ENCODE results near the gene ADGRG3.
A peak's percentile ranks its signal among the peaks of the same experiment; 100 is the strongest.

ADGRG3 gene

GRCh38 chr16:57644383-57645014, 23.6 kb upstream of the ADGRG3 start:
- no peak overlapping the region for H3K4me2 ChIP-seq (ENCODE audit: low read length, poor library complexity, severe bottlenecking)
- H2AK5ac ChIP-seq (ENCODE audit: low read length, severe bottlenecking) = no peak overlapping the region
- no peak overlapping the region for H2BK15ac ChIP-seq (ENCODE audit: low read depth, poor library complexity, severe bottlenecking)
- H3K14ac ChIP-seq (ENCODE audit: low read length in 2 of 2) = peak overlapping the region in 1 of 2 experiments; percentile 56
- H3K79me1 ChIP-seq (replicated peaks; ENCODE audit: low read length, poor library complexity, severe bottlenecking) = peaks cover 29% of the 10 kb centered on the region
- H3K4ac ChIP-seq (ENCODE audit: low read depth in 1 of 2, low read length in 2 of 2) = no peak overlapping the region
- H4K8ac ChIP-seq (ENCODE audit: low read length) = no peak overlapping the region
- no peak overlapping the region for H2BK5ac ChIP-seq (ENCODE audit: low read depth, low read length, poor library complexity, severe bottlenecking)
- DNase-seq = no peak
- H2AFZ ChIP-seq (ENCODE audit: low read depth, low read length) = no peak overlapping the region
- H2BK12ac ChIP-seq (ENCODE audit: low read length in 2 of 2) = no peak overlapping the region
- H3K27me3 ChIP-seq (ENCODE audit: control insufficient read depth in 1 of 2, insufficient read depth in 1 of 2, low read length in 2 of 2) = no peaks in the 10 kb centered on the region
- H3K9me3 ChIP-seq (ENCODE audit: control insufficient read depth, low read length) = no peaks in the 10 kb centered on the region
- H4K91ac ChIP-seq (ENCODE audit: low read length) = peak overlapping the region; percentile 32
- no peak overlapping the region for H3K9ac ChIP-seq (ENCODE audit: low read length)
- H3K4me3 ChIP-seq (ENCODE audit: insufficient read depth in 1 of 2, low read depth in 1 of 2, low read length in 2 of 2) = peak overlapping the region in 1 of 2 experiments; percentile 11
- H3K36me3 ChIP-seq (ENCODE audit: control insufficient read depth in 1 of 2, insufficient read depth in 2 of 2, low read depth in 1 of 2, low read length in 2 of 2) = peaks cover 4 to 69% of the 10 kb centered on the region in 2 experiments
- 97% methylated on average over 11 of the region's 11 CpGs for WGBS
- H3K27ac ChIP-seq (ENCODE audit: low read length, poor library complexity, severe bottlenecking) = no peak overlapping the region
- H3K18ac ChIP-seq (ENCODE audit: low read depth in 1 of 2, low read length in 2 of 2) = no peak overlapping the region
- H3K4me1 ChIP-seq (ENCODE audit: control insufficient read depth, insufficient read depth, low read depth, low read length) = peaks cover 48% of the 10 kb centered on the region
- no peak overlapping the region for H3K23ac ChIP-seq (ENCODE audit: low read length in 2 of 2)
- H2BK120ac ChIP-seq (ENCODE audit: low read depth, low read length) = no peak overlapping the region

GRCh38 chr16:57645169-57645568, 22.9 kb upstream of the ADGRG3 start:
- WGBS = 84% methylated on average over 10 of the region's 10 CpGs
- H3K18ac ChIP-seq (ENCODE audit: low read depth in 1 of 2, low read length in 2 of 2) = peak overlapping the region in 1 of 2 experiments; percentile 14

GRCh38 chr16:57645691-57646387, 22.3 kb upstream of the ADGRG3 start:
- Histone ChIP-seq H3K9me3 (ENCODE audit: control insufficient read depth, low read length) (no peaks in the 10 kb centered on the region), H3K14ac (ENCODE audit: low read length in 2 of 2) (no peak overlapping the region), H3K4me3 (ENCODE audit: insufficient read depth in 1 of 2, low read depth in 1 of 2, low read length in 2 of 2) (peak overlapping the region in 1 of 2 experiments; percentile 46), H3K79me1 (replicated peaks; ENCODE audit: low read length, poor library complexity, severe bottlenecking) (peaks cover 30% of the 10 kb centered on the region), H4K8ac (ENCODE audit: low read length) (peak overlapping the region; percentile 76), H3K18ac (ENCODE audit: low read depth in 1 of 2, low read length in 2 of 2) (peak overlapping the region in 1 of 2 experiments; percentile 41), H3K23ac (ENCODE audit: low read length in 2 of 2) (no peak overlapping the region), H2BK12ac (ENCODE audit: low read length in 2 of 2) (no peak overlapping the region), H2AK5ac (ENCODE audit: low read length, severe bottlenecking) (peak overlapping the region; percentile 14), H2AFZ (ENCODE audit: low read depth, low read length) (no peak overlapping the region), H3K36me3 (ENCODE audit: control insufficient read depth in 1 of 2, insufficient read depth in 2 of 2, low read depth in 1 of 2, low read length in 2 of 2) (peaks cover 4 to 64% of the 10 kb centered on the region in 2 experiments), H3K27me3 (ENCODE audit: control insufficient read depth in 1 of 2, insufficient read depth in 1 of 2, low read length in 2 of 2) (no peaks in the 10 kb centered on the region), H3K4me1 (ENCODE audit: control insufficient read depth, insufficient read depth, low read depth, low read length) (peaks cover 51% of the 10 kb centered on the region), H3K27ac (ENCODE audit: low read length, poor library complexity, severe bottlenecking) (no peak overlapping the region), H3K4me2 (ENCODE audit: low read length, poor library complexity, severe bottlenecking) (no peak overlapping the region), H3K4ac (ENCODE audit: low read depth in 1 of 2, low read length in 2 of 2) (no peak overlapping the region), H3K9ac (ENCODE audit: low read length) (peak overlapping the region; percentile 47), H4K91ac (ENCODE audit: low read length) (no peak overlapping the region), H2BK15ac (ENCODE audit: low read depth, poor library complexity, severe bottlenecking) (no peak overlapping the region), H2BK5ac (ENCODE audit: low read depth, low read length, poor library complexity, severe bottlenecking) (no peak overlapping the region), H2BK120ac (ENCODE audit: low read depth, low read length) (no peak overlapping the region)
- DNase-seq = peak; percentile 58
- 56% methylated on average over 18 of the region's 24 CpGs for WGBS

More at GRCh38 chr16:57645169-57645568, 22.9 kb upstream of the ADGRG3 start:
- H2AK5ac ChIP-seq (ENCODE audit: low read length, severe bottlenecking) = no peak overlapping the region
- H3K79me1 ChIP-seq (replicated peaks; ENCODE audit: low read length, poor library complexity, severe bottlenecking) = peaks cover 30% of the 10 kb centered on the region
- H3K4me3 ChIP-seq (ENCODE audit: insufficient read depth in 1 of 2, low read depth in 1 of 2, low read length in 2 of 2) = no peak overlapping the region
- H3K9me3 ChIP-seq (ENCODE audit: control insufficient read depth, low read length) = no peaks in the 10 kb centered on the region
- H2BK15ac ChIP-seq (ENCODE audit: low read depth, poor library complexity, severe bottlenecking) = no peak overlapping the region
- H4K8ac ChIP-seq (ENCODE audit: low read length) = no peak overlapping the region
- no peaks in the 10 kb centered on the region for H3K27me3 ChIP-seq (ENCODE audit: control insufficient read depth in 1 of 2, insufficient read depth in 1 of 2, low read length in 2 of 2)
- peak overlapping the region; percentile 47 for H3K9ac ChIP-seq (ENCODE audit: low read length)
- H3K4me2 ChIP-seq (ENCODE audit: low read length, poor library complexity, severe bottlenecking) = no peak overlapping the region
- no peak overlapping the region for H2AFZ ChIP-seq (ENCODE audit: low read depth, low read length)
- H3K27ac ChIP-seq (ENCODE audit: low read length, poor library complexity, severe bottlenecking) = no peak overlapping the region
- H3K4ac ChIP-seq (ENCODE audit: low read depth in 1 of 2, low read length in 2 of 2) = no peak overlapping the region
- no peak overlapping the region for H2BK120ac ChIP-seq (ENCODE audit: low read depth, low read length)
- peak overlapping the region; percentile 32 for H4K91ac ChIP-seq (ENCODE audit: low read length)
- H3K4me1 ChIP-seq (ENCODE audit: control insufficient read depth, insufficient read depth, low read depth, low read length) = peaks cover 51% of the 10 kb centered on the region
- H2BK12ac ChIP-seq (ENCODE audit: low read length in 2 of 2) = no peak overlapping the region
- DNase-seq = no peak
- H3K36me3 ChIP-seq (ENCODE audit: control insufficient read depth in 1 of 2, insufficient read depth in 2 of 2, low read depth in 1 of 2, low read length in 2 of 2) = peaks cover 4 to 67% of the 10 kb centered on the region in 2 experiments
- no peak overlapping the region for H3K14ac ChIP-seq (ENCODE audit: low read length in 2 of 2)
- H2BK5ac ChIP-seq (ENCODE audit: low read depth, low read length, poor library complexity, severe bottlenecking) = no peak overlapping the region
- no peak overlapping the region for H3K23ac ChIP-seq (ENCODE audit: low read length in 2 of 2)

DNA sequence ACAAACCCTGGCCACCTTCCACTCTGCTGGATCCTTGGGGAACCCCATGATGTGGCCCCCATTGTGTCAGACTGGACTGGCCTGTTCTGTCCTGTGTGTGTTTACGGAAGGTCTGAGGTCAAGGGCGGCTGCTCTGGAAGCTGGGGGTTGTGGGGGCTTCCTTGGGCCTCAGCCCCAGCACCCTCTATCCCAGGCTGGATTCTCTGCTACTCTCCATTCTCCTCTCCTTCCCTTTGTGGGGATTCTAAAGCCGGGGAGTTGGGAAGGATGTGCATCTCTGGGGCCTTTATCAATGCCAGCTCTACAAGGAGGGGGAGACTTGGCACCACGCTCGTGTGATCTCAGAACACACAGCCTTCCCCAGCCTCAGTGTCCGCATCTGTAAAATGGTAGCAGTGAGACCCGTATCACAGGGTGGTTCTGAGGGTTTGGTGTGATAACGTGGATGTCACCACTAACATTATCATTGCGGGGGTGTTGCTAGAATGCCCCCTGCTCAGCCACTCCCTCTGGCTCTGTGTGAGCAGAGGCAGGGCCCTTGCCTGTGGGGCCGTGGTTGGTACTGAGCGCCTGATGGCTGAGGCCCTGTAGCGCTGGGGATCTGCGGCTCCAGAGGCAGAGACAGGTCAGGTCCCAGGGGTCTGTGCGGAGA, 21.6 kb upstream of the ADGRG3 start:
- Histone ChIP-seq H3K23ac (ENCODE audit: low read length in 2 of 2) (no peak overlapping the region), H2BK12ac (ENCODE audit: low read length in 2 of 2) (peak overlapping the region in 1 of 2 experiments; percentile 37)
- 79% methylated on average over 11 of the region's 14 CpGs for WGBS

More for the DNA sequence above, 21.6 kb upstream of the ADGRG3 start:
- Histone ChIP-seq H3K4me2 (ENCODE audit: low read length, poor library complexity, severe bottlenecking) (no peak overlapping the region), H4K8ac (ENCODE audit: low read length) (peak overlapping the region; percentile 9), H3K27me3 (ENCODE audit: control insufficient read depth in 1 of 2, insufficient read depth in 1 of 2, low read length in 2 of 2) (no peaks in the 10 kb centered on the region), H2BK5ac (ENCODE audit: low read depth, low read length, poor library complexity, severe bottlenecking) (no peak overlapping the region), H3K18ac (ENCODE audit: low read depth in 1 of 2, low read length in 2 of 2) (peak overlapping the region in 1 of 2 experiments; percentile 52), H3K36me3 (ENCODE audit: control insufficient read depth in 1 of 2, insufficient read depth in 2 of 2, low read depth in 1 of 2, low read length in 2 of 2) (peaks cover 11 to 66% of the 10 kb centered on the region in 2 experiments), H3K14ac (ENCODE audit: low read length in 2 of 2) (peak overlapping the region in 1 of 2 experiments; percentile 27), H4K91ac (ENCODE audit: low read length) (peak overlapping the region; percentile 37), H3K9ac (ENCODE audit: low read length) (no peak overlapping the region), H2AFZ (ENCODE audit: low read depth, low read length) (no peak overlapping the region), H3K9me3 (ENCODE audit: control insufficient read depth, low read length) (no peaks in the 10 kb centered on the region), H2BK120ac (ENCODE audit: low read depth, low read length) (no peak overlapping the region), H3K27ac (ENCODE audit: low read length, poor library complexity, severe bottlenecking) (no peak overlapping the region), H2AK5ac (ENCODE audit: low read length, severe bottlenecking) (peak overlapping the region; percentile 36), H3K79me1 (replicated peaks; ENCODE audit: low read length, poor library complexity, severe bottlenecking) (peaks cover 30% of the 10 kb centered on the region), H3K4ac (ENCODE audit: low read depth in 1 of 2, low read length in 2 of 2) (no peak overlapping the region), H3K4me1 (ENCODE audit: control insufficient read depth, insufficient read depth, low read depth, low read length) (peaks cover 48% of the 10 kb centered on the region), H2BK15ac (ENCODE audit: low read depth, poor library complexity, severe bottlenecking) (no peak overlapping the region), H3K4me3 (ENCODE audit: insufficient read depth in 1 of 2, low read depth in 1 of 2, low read length in 2 of 2) (no peak overlapping the region)
- DNase-seq = no peak
